UCSD-AML1 (cell line): Measurements from ENCODE around the gene UBQLN4.

Experiments
- DNase-seq: peaks from one replicate; lab custom pipeline; 2025; ENCODE audit not compliant: unreplicated experiment; lab: John Stamatoyannopoulos, UW

Gene UBQLN4

GRCh38 chr1:156053768-156054499 is at the start of gene UBQLN4:
UBQLN4 (minus strand) TSS chr1:156053798; CDS start chr1:156053701, 97 bp downstream.
- peak; percentile 91 for DNase-seq

DNA sequence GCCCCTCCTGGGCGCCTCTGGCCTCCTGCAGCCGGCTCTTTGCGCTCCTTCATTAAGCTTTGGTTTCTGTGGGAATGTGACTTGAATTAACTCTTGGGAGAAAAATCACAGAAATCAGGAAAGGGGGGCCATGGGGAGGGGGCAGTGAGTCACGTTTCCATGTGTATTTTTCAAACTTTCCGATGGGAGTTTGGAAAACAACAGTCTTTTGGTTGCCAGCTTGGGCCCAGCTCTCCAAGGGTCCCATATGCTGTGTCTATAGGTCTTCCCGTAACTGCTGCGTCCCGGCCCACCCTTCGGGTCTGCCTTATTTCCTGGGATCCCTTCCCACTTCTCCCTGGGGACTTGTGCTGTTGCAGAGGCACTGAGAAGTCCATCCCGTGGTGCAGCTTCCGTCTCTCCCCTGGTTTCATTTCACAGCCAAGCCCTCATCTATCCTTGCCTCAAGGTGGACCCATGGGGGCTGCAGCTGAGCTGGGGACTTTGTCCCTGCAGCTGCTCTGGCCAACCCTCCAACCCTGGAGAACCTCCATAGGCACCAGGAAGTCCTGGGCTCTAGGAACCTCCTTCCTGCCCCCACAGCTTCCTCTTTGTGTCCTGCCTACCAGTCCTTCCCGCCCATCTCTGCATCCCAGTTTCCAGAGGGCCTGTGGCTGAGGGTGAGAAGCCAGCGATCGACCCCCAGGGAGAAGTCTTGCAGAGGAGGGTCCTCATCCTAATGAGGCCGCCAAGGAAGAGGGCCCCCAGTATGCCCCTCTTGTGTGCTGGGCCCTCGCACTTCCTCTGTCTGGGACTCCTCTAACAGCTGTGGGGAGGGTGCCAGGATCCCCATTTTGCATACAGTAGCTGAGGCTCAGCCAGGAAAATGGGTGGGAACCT is 49.3 kb upstream of the UBQLN4 start:
- peak; percentile 35 for DNase-seq

- DNase-seq = no peak
Measured at GRCh38 chr1:156101880-156102279, 48.3 kb upstream of the UBQLN4 start.

- DNase-seq = no peak
Measured at GRCh38 chr1:156100205-156100995, 46.8 kb upstream of the UBQLN4 start.

- DNase-seq = no peak
Measured at GRCh38 chr1:156099282-156099681, 45.7 kb upstream of the UBQLN4 start.

DNA sequence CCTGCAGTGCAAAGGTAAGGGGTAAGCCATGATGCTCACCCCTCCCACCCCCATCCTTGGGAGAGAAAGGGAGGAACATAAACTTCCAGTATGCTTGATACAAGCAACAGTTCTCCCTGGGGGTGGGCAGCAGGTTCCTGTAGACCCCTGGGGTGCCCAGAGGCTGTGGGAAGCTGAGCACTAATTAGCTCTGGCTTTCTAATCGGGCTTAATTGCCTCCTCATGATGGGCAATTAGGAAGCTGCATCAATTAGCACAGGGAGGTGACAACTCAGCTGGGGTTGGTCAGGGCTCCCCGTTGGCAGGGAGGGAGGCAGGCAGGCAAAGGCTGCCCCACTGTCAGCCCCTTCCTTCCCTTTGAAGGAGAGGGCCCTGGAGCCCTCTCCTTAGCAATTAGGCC is 45.2 kb upstream of the UBQLN4 start:
- DNase-seq = no peak

DNA sequence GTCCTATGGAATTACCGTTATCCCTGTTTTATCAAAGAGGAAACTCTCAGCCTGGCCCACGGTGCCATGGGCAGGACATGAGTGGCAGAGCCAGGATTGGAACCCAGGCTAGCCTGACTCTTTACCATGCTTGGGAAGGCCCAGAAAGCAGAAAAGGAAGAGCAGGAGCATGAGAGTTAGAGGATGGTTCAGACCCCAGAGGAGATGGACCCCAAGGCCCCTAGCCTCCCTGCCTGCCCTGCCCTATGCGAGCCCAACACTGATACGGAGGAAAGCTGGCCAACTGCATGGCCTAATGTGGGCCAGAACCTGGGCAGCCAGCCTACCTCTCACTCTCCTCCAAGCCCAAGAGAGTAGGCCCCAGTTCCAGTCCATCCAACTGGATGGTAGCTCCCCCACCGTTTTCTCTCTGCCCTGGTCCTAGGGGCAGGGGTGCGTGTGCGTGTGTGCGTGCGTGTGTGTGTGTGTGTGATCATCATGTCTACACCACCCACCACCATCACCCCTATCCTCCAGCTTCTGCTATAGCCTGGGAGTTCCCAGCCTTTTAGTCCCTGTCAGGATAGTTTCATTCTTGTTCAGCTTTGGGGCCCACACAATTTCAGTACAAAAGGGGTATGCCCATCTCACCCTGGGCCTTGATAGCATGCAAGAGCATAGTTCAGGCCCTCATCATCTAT is 44.0 kb upstream of the UBQLN4 start:
- no peak for DNase-seq

- peak; percentile 83 for DNase-seq
Measured at GRCh38 chr1:156096640-156097391, 43.2 kb upstream of the UBQLN4 start.

DNA sequence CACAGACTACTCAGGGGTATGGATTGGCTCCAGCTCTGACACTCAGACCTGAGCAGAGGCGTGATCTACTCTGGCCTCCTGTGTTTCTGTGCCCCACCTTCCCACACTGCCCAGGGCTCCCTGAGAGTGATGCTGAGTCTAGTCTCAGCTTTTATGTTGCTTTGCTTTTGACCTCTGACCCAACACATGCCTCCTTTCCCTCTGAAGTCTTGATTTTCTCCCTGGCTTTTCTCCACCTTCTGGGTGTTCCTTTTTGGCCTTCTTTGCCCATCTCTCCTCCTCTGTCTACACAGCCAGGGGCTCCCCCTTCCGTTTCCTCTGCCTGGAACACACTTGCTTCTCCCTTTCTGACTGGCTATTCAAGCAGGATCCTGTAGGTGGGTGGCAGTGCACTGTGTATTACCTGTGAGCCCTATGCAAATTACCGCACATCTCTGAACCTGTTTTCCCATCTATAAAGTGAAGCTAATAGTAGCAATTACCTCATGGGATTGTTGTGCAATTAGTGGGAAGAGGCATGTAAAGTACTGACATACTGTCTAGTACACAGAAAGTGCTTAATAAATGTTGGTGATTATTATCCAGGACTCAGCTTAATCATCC is 42.4 kb upstream of the UBQLN4 start:
- no peak for DNase-seq

- no peak for DNase-seq
Measured at GRCh38 chr1:156091610-156092009, 38.0 kb upstream of the UBQLN4 start.

DNA sequence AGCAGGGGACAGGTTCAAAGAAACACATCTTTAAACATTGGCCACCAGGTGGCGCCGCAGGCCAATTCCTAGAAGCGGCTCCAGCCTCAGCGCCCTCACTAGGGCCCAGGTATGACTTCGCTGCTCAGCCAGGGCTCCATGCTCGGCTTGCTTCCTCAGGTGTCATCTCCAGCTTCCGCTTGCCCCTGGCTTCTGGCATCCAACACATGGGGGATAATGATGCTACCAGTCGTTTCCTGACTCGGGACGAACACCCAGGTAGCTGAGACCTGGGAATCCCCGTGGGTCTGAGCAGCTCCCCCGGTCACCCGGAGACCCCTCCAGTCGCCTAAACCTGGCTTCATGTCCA is 37.2 kb upstream of the UBQLN4 start:
- DNase-seq = peak; percentile 82

DNA sequence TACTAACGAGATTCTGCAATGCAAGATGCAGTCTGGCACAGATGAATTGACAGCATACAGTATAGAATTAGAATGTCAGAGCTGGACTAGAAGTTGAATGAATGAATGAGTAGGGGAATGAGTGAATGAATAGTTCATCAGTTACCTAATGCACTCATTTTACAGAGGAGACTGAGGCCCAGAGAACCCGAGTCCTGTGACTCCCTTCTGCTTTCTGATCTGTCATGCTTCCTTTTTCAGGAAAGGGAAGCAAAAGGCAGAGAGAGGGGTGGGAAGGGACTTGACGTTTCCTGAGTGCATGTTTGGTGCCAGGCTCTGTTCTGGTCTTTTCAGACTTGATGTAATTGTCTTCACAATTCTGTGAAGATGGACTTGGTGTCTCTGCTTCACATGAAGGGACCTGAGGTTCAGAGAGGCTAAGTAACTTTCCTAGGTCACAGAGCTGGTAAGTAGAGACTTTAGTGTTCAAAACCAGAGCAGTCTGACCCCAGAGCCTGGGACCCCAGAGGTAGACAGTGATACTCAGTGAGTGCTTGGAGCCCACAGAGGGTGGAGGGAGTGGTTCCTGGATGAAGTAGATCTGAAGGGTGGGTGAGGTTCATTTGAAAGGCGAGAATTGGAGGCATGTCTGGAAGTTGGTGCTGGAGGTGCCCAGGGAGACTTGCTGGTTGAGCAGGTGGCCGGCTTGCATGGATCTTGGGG is 36.7 kb upstream of the UBQLN4 start:
- no peak for DNase-seq

GRCh38 chr1:156089704-156090103 is 36.1 kb upstream of the UBQLN4 start:
- DNase-seq = no peak

DNA sequence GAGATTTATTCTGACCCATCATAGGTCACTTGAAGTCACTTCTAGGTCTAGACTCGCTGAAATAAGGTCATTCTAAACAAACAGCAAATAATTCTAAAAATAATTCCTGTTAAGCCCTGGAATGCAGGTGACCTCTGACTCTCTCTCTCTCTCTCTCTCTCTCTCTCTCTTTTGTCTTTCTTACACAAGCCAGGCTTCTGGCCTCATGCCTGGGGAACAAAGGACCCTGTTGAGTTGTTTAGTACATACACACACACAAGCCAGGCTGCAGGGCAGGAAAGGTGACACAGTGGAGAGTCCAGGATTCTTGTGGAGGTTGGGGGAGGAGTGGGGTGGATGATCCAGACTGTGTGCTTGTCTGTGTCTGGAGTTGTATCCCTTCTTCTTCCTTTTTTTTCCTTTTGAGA is 32.7 kb upstream of the UBQLN4 start:
- no peak for DNase-seq

GRCh38 chr1:156083800-156084790 is 30.5 kb upstream of the UBQLN4 start:
- no peak for DNase-seq

GRCh38 chr1:156082309-156083091 is 28.9 kb upstream of the UBQLN4 start, which contains the start of gene MEX3A:
MEX3A (minus strand) TSS chr1:156082465; CDS start chr1:156081998, 467 bp downstream.
- DNase-seq = peak; percentile 75

- DNase-seq = no peak
Measured at GRCh38 chr1:156081917-156082308, 28.3 kb upstream of the UBQLN4 start.
